Calu3 (cell line): ENCODE results near the gene TRIM17. TPM values are rescaled to one million over a fixed set of nuclear protein-coding genes. Genes with fewer than 3 reads are reported as not detected.
A peak's percentile ranks its signal among the peaks of the same experiment; 100 is the strongest.

Source experiments
- BruUV-seq: library from RNA; stranded (reverse); fragments of 400-500 nt; replicated peaks from 2 replicates; lab custom pipeline; 2021; lab: Mats Ljungman, UMichigan
- CTCF ChIA-PET: fragments of 300-600 bp; sonication (Branson Sonifier 250); formaldehyde crosslinking; loops from one replicate; lab custom pipeline; 2022; ENCODE audit warnings: antibody characterized with exemption; lab: Charles Lee
- DNase-seq: peaks from one replicate; pipeline ENCODE4 v3.0.0; 2022
- H3K27ac Mint-ChIP-seq: one replicate; pipeline ENCODE4 v1.8.0; 2022; ENCODE audit warnings: mixed read lengths; ENCODE audit not compliant: unreplicated experiment
- H3K27me3 Mint-ChIP-seq: one replicate; pipeline ENCODE4 v1.8.0; 2022; ENCODE audit warnings: mixed read lengths; ENCODE audit not compliant: unreplicated experiment
- H3K36me3 Mint-ChIP-seq: one replicate; pipeline ENCODE4 v1.8.0; 2022; ENCODE audit warnings: mild to moderate bottlenecking, moderate library complexity, mixed read lengths; ENCODE audit not compliant: insufficient read depth, unreplicated experiment
- H3K4me1 Mint-ChIP-seq: one replicate; pipeline ENCODE4 v1.8.0; 2022; ENCODE audit warnings: mild to moderate bottlenecking, low read depth, mixed read lengths; ENCODE audit not compliant: unreplicated experiment
- H3K4me3 Mint-ChIP-seq: one replicate; pipeline ENCODE4 v1.8.0; 2022; ENCODE audit warnings: mild to moderate bottlenecking, low read depth, moderate library complexity, mixed read lengths; ENCODE audit not compliant: unreplicated experiment
- H3K9me3 Mint-ChIP-seq: one replicate; pipeline ENCODE4 v1.8.0; 2022; ENCODE audit warnings: low read depth, mixed read lengths; ENCODE audit not compliant: unreplicated experiment
- CTCF ChIP-seq: fragments of 200-600 bp; IDR thresholded peaks from one replicate; pipeline ENCODE4 v1.8.0; 2022; ENCODE audit warnings: antibody characterized with exemption; ENCODE audit not compliant: unreplicated experiment
- intact Hi-C: fragments of 100-400 bp; cut with micrococcal nuclease; formaldehyde crosslinking; loops from one replicate; pipeline ENCODE4 v1.10.0; 2022; ENCODE audit not compliant: unreplicated experiment
- total RNA-seq: library from RNA; stranded (reverse); gene quantifications from 2 replicates; pipeline ENCODE4 v1.2.3, GENCODE V29; 2022

The TRIM17 gene
- total RNA-seq, 1 experiment from 2014 or later = 3.8 TPM

GRCh38 chr1:228446852-228447251, 30.2 kb upstream of the TRIM17 start:
- Mint-ChIP-seq H3K36me3 (peaks cover 4% of the 10 kb centered on the region), H3K27me3 (peaks cover 53% of the 10 kb centered on the region), H3K9me3 (no peaks in the 10 kb centered on the region), H3K4me1 (peaks cover 20% of the 10 kb centered on the region), H3K4me3 (no peak overlapping the region), H3K27ac (no peak overlapping the region)
- intact Hi-C loops = no loop called here
- no TSS peak for BruUV-seq
- no peak for TF ChIP-seq CTCF
- CTCF ChIA-PET = interaction anchor here (0.6 kb wide), 1 partner anchor 398 kb away, joined by 5 read pairs; no protein-coding TSS in a partner anchor
- DNase-seq = no peak

DNA sequence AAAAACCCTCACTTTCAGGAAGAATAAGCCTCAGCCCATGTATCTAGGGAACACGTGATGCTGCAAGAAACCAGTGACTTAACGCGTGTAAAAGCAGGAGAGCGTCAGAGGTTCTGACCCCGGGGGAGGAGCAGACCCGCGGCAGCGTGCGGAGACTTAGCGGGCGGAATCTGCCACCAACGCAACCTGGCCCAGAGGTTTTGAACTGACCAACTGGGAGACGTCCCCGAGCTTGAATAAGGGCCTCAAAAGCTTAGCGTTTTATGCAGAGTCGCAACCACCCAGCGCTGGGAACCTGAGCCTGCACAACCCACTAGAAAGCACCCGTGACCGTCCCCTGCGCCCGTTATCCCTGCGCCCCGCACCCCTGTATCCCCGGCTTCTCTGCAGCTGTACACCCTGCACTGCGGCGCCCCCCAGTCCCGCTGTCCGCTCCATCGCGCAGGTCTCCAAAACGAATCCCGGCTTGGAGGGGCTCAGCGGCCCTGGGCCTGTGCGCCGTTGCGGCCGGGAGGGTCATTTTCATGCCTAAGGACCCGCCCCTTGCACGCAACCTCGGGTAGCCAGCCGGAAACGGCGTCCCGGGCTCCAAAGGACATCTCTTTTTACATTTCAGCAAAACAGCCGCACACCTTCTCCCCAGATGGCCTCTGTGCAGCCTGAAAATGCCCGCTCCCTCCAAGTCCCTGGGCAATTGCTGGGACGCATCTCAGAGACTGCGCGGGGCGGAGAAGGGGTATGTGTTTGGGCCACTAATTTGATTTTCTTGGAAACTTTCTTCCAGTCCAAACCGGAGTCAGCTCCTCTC, 29.4 kb upstream of the TRIM17 start:
- CTCF ChIA-PET = interaction anchor here (0.6 kb wide), 3 partner anchors 14 to 397 kb away, joined by 3 to 6 read pairs (median 5); partner anchors contain the start of gene TRIM11
- no peak for TF ChIP-seq CTCF
- Mint-ChIP-seq H3K4me1 (peaks cover 17% of the 10 kb centered on the region), H3K27ac (no peak overlapping the region), H3K36me3 (peaks cover 4% of the 10 kb centered on the region), H3K4me3 (peak overlapping the region; percentile 56), H3K9me3 (no peaks in the 10 kb centered on the region), H3K27me3 (peaks cover 61% of the 10 kb centered on the region)
- intact Hi-C loops = no loop called here
- BruUV-seq = no TSS peak
- peak; percentile 8 for DNase-seq

DNA sequence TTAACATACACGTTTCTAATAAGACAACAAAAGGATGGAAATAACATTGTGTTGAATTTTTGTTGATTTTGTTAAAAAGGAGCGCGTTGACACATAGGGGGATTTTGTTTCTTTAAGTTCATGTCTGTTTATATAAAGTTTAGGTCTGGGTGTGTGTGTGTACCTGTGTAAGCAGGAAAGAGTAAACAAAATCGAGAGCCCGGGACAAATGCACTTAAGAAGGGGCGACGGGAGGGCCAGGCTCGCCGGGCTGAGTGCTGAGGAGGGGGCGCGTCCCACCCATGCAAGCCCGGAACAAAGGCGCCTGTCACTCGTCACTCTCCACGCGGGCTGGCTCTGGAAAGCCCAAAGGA, 28.8 kb upstream of the TRIM17 start:
- DNase-seq = no peak
- intact Hi-C loops = no loop called here
- Mint-ChIP-seq H3K4me3 (peak overlapping the region; percentile 56), H3K4me1 (peaks cover 17% of the 10 kb centered on the region), H3K9me3 (no peaks in the 10 kb centered on the region), H3K27me3 (peaks cover 67% of the 10 kb centered on the region), H3K27ac (no peak overlapping the region), H3K36me3 (peaks cover 4% of the 10 kb centered on the region)
- CTCF ChIA-PET = no interaction called here
- no peak for TF ChIP-seq CTCF
- BruUV-seq = no TSS peak

DNA sequence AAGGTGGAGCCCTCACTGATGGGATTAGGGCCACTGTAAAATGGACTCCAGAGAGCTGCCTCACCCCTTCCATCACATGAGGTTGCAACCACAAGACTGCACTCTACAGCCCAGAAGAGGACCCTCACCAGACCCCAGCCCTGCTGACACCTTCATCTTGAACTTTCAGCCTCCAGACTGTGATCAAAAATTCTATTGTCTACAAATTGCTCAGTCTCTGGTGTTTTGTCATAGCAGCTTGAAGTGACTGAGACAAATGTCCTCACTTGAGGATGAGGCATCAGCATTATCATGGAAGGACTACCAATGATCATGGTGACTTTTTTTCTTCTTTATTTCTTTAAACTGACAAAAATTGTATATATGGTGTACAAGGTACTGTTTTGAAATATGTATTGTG, 26.7 kb upstream of the TRIM17 start:
- CTCF ChIA-PET = no interaction called here
- Mint-ChIP-seq H3K36me3 (peaks cover 4% of the 10 kb centered on the region), H3K27ac (no peak overlapping the region), H3K4me3 (no peak overlapping the region), H3K4me1 (peaks cover 14% of the 10 kb centered on the region), H3K9me3 (no peaks in the 10 kb centered on the region), H3K27me3 (peaks cover 88% of the 10 kb centered on the region)
- intact Hi-C loops = no loop called here
- no peak for TF ChIP-seq CTCF
- no TSS peak for BruUV-seq
- no peak for DNase-seq
